ENCODE data around the gene MOAP1. TPM values are rescaled to one million over a fixed set of nuclear protein-coding genes. Genes with fewer than 3 reads are reported as not detected.
A peak's percentile ranks its signal among the peaks of the same experiment; 100 is the strongest.
"Not testable (repeated sequence)": the region's sequence is repeated elsewhere in the genome, so short reads cannot be mapped to it uniquely, and the experiment has no call there.

Gene MOAP1
- total RNA-seq, 1 donor from 2014 or later: 15.8 TPM

DNA sequence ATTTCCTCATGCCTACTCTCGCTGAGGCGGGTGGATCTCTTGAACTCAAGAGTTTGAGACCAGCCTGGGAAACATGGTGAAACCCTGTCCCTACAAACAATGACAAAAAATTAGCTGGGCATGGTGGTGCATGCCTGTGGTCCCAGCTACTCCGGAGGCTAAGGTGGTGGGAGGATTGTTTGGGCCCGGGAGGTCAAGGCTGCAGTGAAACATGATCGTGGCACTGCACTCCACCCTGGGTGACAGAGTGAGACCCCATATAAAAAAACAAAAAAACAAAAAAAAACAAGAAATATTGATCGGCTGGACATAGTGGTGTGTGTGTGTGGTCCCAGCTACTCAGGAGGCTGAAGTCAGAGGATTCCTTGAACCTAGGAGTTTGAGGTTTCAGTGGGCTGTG is 9.2 kb downstream of the MOAP1 start:
- Histone ChIP-seq H3K27me3 (ENCODE audit: control insufficient read depth, insufficient read depth, low read length) (no peaks in the 10 kb centered on the region), H3K4me3 (ENCODE audit: low read depth, low read length) (no peak overlapping the region), H3K36me3 (ENCODE audit: control insufficient read depth, insufficient read depth, low read length) (no peaks in the 10 kb centered on the region)
- no peak for DNase-seq (ENCODE audit: low read depth)
- no peak for FAIRE-seq
- TF ChIP-seq, protein P1, sequence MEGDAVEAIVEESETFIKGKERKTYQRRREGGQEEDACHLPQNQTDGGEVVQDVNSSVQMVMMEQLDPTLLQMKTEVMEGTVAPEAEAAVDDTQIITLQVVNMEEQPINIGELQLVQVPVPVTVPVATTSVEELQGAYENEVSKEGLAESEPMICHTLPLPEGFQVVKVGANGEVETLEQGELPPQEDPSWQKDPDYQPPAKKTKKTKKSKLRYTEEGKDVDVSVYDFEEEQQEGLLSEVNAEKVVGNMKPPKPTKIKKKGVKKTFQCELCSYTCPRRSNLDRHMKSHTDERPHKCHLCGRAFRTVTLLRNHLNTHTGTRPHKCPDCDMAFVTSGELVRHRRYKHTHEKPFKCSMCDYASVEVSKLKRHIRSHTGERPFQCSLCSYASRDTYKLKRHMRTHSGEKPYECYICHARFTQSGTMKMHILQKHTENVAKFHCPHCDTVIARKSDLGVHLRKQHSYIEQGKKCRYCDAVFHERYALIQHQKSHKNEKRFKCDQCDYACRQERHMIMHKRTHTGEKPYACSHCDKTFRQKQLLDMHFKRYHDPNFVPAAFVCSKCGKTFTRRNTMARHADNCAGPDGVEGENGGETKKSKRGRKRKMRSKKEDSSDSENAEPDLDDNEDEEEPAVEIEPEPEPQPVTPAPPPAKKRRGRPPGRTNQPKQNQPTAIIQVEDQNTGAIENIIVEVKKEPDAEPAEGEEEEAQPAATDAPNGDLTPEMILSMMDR (IDR thresholded peaks at IDR 0.05; ENCODE audit: insufficient read depth, low read length, severe bottlenecking): no peak

DNA sequence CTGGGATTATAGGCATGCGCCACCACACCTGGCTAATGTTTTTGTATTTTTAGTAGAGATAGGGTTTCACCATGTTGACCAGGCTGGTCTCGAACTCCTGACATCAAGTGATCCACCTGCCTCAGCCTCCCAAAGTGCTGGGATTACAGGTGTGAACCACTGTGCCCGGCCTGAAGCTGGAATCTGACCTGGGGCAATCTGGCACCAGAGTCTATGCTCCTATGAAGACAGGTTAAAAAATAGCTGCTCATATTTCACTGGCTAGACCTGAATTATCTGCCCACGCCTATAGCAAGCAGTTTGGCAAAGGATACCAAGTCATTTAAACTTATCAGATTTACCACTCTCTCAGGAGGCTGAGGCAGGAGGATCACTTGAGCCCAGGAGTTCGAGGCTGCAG is 10.0 kb downstream of the MOAP1 start:
- not testable (repeated sequence) for H3K36me3 ChIP-seq (ENCODE audit: control insufficient read depth, insufficient read depth, low read length); H3K27me3 ChIP-seq (ENCODE audit: control insufficient read depth, insufficient read depth, low read length); FAIRE-seq; H3K4me3 ChIP-seq (ENCODE audit: low read depth, low read length); DNase-seq (ENCODE audit: low read depth)

DNA sequence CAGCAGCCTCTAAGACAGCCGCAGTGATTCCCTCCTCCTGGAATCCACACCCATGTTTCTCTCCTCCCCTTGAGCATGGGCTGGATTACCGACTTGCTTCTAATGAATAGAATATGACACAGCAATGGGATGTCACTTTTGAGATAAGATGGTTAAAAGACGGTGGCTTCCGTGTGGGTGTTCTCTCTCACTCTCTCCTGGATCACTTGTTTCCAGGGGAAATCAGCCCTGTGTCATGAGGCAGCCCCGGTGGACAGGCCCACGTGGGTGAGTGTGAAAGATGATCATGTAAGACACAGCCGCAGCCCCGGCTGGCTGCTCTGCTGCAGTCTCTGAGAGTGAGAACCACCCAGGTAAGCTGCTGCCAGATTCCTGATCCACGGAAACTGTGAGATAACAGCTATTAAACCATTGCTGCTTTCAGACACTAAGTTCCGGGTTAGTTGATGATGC is 10.7 kb downstream of the MOAP1 start:
- TF ChIP-seq, protein P1 (IDR thresholded peaks at IDR 0.05; ENCODE audit: insufficient read depth, low read length, severe bottlenecking): no peak
- DNase-seq (ENCODE audit: low read depth): peak; percentile 37
- no peaks in the 10 kb centered on the region for H3K27me3 ChIP-seq (ENCODE audit: control insufficient read depth, insufficient read depth, low read length)
- no peak overlapping the region for H3K4me3 ChIP-seq (ENCODE audit: low read depth, low read length)
- no peak for FAIRE-seq
- no peaks in the 10 kb centered on the region for H3K36me3 ChIP-seq (ENCODE audit: control insufficient read depth, insufficient read depth, low read length)

DNA sequence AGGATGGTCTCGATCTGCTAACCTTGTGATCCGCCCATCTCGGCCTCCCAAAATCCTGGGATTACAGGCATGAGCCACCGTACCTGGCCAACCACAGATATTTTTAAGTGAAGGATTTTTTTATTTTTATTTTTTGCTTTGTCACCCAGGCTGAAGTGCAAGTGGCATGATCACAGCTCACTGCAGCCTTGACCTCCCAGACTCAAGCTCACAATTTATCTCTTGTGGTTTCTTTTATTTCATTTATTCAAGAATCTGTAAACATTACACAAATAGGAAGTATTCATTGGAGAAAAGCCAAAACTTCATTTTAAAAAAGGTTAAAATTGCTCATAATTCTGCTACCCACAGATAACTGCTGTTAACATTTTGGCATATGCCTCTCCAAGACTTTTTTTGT is 13.3 kb downstream of the MOAP1 start:
- Histone ChIP-seq H3K27me3 (ENCODE audit: control insufficient read depth, insufficient read depth, low read length) (no peaks in the 10 kb centered on the region), H3K4me3 (ENCODE audit: low read depth, low read length) (no peak overlapping the region), H3K36me3 (ENCODE audit: control insufficient read depth, insufficient read depth, low read length) (no peaks in the 10 kb centered on the region)
- TF ChIP-seq, protein P1 (IDR thresholded peaks at IDR 0.05; ENCODE audit: insufficient read depth, low read length, severe bottlenecking): no peak
- no peak for FAIRE-seq
- DNase-seq (ENCODE audit: low read depth): no peak

DNA sequence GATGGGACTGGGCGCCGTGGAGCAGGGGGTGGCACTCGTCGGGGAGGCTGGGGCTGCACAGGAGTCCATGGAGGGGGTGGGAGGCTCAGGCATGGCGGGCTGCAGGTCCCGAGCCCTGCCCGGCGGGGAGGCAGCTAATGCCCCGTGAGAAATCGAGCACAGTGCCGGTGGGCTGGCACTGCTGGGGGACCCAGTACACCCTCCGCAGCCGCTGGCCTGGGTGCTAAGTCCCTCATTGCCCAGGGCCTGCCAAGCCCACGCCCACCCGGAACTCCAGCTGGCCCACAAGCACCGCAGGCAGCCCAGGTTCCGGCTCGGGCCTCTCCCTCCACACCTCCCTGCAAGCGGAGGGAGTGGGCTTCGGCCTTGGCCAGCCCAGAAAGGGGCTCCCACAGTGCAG is 14.6 kb downstream of the MOAP1 start:
- H3K36me3 ChIP-seq (ENCODE audit: control insufficient read depth, insufficient read depth, low read length); FAIRE-seq; H3K27me3 ChIP-seq (ENCODE audit: control insufficient read depth, insufficient read depth, low read length); DNase-seq (ENCODE audit: low read depth); H3K4me3 ChIP-seq (ENCODE audit: low read depth, low read length): not testable (repeated sequence)

DNA sequence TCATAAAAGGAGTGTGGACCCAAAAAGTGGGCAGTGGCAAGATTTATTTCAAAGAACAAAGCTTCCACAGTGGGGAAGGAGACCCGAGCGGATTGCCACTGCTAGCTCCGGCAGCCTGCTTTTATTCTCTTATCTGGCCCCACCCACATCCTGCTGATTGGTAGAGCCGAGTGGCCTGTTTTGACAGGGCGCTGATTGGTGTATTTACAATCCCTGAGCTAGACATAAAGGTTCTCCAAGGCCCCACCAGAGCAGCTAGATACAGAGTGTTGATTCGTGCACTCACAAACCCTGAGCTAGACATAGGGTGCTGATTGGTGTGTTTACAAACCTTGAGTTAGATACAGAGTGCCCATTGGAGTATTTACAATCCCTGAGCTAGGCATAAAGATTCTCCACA is 15.1 kb downstream of the MOAP1 start:
- H3K36me3 ChIP-seq (ENCODE audit: control insufficient read depth, insufficient read depth, low read length); DNase-seq (ENCODE audit: low read depth); FAIRE-seq: not testable (repeated sequence)

DNA sequence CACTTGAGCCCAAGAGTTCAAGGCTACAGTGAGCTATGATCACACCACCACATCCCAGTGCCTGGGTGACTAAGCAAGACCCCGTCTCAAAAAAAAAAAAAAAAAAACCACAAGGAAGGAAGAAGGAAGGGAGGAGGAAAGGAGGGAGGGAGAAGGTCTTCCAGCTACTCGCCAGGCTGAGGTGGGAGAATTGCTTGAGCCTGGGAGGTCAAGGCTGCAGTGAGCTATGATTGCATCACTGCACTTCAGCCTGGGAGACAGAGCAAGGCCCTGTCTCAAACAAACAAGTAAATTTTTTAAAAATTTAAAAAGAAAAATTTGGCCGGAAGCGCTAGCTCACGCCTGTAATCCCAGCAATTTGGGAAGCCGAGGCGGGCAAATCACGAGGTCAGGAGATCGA is 16.1 kb downstream of the MOAP1 start:
- H3K36me3 ChIP-seq (ENCODE audit: control insufficient read depth, insufficient read depth, low read length); H3K4me3 ChIP-seq (ENCODE audit: low read depth, low read length); FAIRE-seq; H3K27me3 ChIP-seq (ENCODE audit: control insufficient read depth, insufficient read depth, low read length); DNase-seq (ENCODE audit: low read depth): not testable (repeated sequence)

More for the DNA sequence above, 15.1 kb downstream of the MOAP1 start:
- H3K4me3 ChIP-seq (ENCODE audit: low read depth, low read length); H3K27me3 ChIP-seq (ENCODE audit: control insufficient read depth, insufficient read depth, low read length): not testable (repeated sequence)

DNA sequence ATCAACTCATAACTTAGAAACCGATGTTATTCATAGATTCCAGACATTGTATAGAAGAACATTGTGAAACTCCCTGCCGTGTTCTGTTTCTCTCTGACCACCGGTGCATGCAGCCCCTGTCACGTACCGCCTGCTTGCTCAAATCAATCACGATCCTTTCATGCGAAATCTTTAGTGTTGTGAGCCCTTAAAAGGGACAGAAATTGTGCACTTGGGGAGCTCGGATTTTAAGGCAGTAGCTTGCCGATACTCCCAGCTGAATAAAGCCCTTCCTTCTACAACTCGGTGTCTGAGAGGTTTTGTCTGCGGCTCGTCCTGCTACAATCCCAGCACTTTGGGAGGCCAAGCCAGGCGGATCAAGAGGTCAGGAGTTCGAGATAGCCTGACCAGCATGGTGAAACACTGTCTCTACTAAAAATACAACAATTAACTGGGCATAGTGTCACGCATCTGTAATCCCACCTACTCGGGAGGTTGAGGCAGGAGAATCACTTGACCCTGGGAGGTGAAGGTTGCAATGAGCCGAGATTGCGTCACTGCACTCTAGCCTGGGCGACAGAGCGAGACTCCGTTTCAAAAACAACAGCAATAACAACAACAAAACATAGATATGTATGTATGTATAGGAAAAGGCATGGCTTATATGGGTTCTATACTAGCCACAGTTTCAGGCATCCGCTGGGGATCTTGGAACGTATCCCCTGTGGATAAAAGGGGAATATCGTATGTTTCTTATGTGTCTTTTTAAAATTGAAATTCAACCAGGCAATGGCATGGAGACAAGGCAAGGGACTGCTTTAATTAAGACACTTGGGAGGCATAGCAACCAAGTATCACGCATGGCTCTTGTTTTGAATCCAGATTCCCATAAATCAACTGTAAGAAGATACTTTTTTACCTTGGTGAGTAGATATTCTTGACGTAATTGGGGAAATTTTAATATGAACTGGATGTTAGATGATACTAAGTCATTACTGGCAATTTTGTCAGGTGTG is 19.1 kb downstream of the MOAP1 start:
- H3K36me3 ChIP-seq (ENCODE audit: control insufficient read depth, insufficient read depth, low read length); H3K4me3 ChIP-seq (ENCODE audit: low read depth, low read length); FAIRE-seq; H3K27me3 ChIP-seq (ENCODE audit: control insufficient read depth, insufficient read depth, low read length); DNase-seq (ENCODE audit: low read depth): not testable (repeated sequence)
